HG03439 (cell line): ENCODE measurements around the gene ZMYM4.

Source experiments
- ATAC-seq: cut with Tn5 transposase; IDR thresholded peaks from one replicate; pipeline ENCODE4 v1.9.1; 2021; ENCODE audit warnings: mild to moderate bottlenecking, moderate library complexity; ENCODE audit not compliant: unreplicated experiment

ZMYM4 gene

GRCh38 chr1:35274197-35274596 is 5.7 kb downstream of the ZMYM4 start:
- no peak for ATAC-seq

DNA sequence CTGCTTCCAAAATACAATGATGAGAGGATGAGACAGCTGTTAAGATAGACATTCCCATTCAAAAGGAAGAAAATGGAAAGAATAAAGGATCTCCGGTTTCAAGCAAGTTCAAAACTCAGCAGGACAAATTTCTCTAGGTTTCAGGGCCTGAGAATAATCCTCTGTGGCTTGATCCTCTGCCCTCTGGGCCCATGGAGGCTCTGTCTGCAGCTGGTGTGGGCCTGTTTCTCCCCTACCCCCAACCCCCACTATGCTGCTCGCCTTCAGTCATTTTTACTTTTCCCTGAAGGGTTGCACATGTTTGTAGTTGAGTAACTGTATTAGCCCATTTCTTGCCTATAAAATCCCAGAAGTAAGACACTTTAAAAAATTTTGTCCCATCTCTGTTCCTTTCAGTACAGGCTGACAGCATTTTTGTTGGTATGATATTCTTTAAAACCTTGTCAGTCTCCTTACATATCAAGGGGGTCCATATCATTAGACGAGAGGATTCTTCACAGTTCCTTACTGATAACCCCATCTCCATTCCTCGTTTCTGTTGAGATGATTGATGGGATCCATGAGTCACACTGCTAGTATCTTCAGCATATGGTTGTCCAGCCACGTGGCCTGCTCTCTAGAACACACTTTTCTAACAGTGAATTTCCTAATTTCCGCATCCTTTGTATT is 10.5 kb downstream of the ZMYM4 start:
- ATAC-seq = no peak

DNA sequence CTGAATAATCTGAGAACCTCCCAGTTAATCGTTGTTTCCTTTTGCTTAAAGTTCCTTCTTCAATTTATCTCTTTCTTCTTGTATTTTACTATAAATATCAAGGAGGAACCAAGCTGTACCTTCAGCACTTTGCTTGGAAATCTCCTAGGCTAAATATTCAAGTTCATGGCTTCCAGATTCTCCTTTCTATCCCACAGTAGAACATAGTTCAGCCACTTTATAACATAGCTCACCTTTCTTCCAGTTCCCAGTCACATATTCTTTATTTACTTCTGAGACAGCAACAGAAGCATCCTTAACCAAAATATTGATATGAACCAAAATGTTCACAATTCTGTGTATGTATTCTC is 11.0 kb downstream of the ZMYM4 start:
- ATAC-seq = no peak

GRCh38 chr1:35280006-35280405 is 11.5 kb downstream of the ZMYM4 start:
- ATAC-seq = no peak

GRCh38 chr1:35281565-35281964 is 13.1 kb downstream of the ZMYM4 start:
- no peak for ATAC-seq

DNA sequence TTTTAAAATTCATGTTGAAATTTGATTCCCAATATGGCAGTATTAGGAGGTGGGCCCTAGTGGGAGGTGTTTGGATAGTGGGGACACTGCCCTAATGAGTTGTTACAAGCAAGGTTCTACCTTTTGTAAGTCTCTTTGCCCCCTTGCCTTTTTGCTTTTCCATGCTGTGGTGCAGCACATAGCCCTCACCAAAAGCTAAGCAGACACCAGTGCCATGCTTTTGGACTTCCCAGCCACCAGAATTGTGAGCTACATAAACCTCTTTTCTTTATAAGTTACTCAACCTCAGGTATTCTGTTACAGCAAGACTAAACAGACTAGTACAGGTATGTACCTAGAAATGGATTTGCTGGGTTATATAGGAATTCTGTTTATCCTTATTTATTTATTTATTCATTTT is 13.7 kb downstream of the ZMYM4 start:
- ATAC-seq = no peak

- no peak for ATAC-seq
Measured at GRCh38 chr1:35284852-35285251, 16.3 kb downstream of the ZMYM4 start.

GRCh38 chr1:35285771-35286606 is 17.5 kb downstream of the ZMYM4 start:
- no peak for ATAC-seq

DNA sequence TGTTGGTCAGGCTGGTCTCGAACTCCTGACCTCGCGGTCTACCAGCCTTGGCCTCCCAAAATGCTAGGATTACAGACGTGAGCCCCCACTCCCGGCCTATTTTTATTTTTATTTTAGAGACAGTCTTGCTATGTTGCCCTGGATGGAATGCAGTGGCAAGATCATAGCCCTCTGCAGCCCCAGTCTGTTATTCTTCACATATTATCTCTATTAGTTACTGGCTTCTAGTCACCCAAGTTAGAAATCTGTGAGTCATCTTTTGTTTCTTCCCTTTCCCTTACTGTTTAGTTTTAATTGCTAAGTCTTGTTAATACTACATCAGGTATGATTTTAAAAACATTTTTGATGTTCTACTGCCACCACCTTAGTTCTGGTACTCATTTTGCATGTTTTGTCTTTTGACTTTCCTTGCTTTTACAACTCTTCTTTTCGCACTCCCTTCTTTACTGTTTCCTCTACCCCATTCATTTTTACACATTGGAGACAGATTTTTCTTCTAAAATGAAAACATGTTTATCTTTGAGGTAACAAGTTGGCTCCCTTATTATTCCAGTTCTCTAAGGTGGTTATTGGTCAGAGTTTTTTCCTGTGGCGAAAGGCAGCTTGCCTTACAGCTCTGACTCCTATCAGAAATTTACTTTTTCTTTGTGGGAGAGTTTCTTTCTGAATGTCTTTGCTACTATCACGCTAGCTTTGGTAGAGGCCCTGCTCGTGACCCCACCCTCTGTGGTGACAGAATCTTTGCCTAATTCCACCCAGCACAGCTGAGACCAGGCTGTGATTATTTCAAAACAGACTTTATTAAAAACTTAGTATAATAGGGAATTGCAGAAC is 19.5 kb downstream of the ZMYM4 start:
- ATAC-seq = no peak

DNA sequence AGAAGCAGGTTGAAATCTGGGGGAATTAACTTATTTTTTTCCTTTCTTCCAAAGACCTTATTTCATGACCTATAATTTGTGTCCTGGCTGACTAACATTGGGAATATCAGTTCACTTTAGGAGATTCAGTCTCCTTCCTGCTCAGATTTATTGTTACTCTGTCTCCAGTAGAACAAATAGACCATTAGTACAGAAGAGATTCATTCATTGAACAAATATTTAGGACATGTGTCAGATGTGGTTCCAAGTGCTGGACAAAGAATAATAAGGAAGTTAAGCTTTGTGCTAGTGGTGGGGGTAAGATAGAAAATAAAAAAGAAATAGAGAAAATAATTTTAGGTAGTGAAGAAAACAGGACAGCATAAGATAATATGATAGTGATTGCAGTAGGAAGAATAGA is 20.3 kb downstream of the ZMYM4 start:
- no peak for ATAC-seq

GRCh38 chr1:35290452-35290851 is 21.9 kb downstream of the ZMYM4 start:
- no peak for ATAC-seq

GRCh38 chr1:35294809-35295208 is 26.3 kb downstream of the ZMYM4 start:
- no peak for ATAC-seq

DNA sequence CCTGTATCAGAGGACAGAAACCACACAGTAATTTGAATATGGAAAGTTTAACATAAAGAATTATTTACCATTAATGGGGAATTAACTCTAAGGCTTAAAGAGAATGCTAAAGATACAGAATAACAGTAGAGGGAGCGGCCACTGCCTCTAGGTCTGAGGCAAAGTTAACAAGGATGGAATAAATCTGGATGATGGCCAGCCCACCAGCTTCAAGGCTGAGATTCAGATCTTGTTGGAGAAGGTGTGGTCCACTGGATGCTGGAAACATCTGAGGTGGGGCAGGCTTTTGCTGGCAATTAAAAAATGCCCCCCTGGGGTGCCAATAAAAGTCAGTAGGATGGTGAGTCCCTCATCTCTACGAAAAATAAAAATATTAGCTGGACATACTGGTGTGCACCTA is 29.4 kb downstream of the ZMYM4 start:
- no peak for ATAC-seq

- no peak for ATAC-seq
Measured at GRCh38 chr1:35298464-35298863, 30.0 kb downstream of the ZMYM4 start.

DNA sequence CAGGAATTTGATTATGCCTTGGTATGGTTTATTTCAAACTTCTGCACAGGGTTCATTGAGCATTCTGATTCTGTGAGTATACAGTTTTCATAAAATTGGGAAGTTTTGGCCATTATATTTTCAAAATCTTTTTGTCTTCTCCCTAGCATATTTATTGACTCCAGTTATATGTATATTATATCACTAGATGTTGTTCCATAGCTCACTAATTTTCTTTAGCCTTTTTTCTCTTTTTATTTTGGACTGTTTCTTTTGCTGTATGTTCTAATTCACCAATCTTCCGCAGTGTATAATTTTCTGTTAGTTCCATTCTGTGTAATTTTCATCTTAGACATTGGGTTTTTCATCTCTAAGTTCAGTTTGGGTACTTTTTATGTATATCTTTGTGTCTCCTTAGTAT is 31.9 kb downstream of the ZMYM4 start:
- ATAC-seq = no peak

DNA sequence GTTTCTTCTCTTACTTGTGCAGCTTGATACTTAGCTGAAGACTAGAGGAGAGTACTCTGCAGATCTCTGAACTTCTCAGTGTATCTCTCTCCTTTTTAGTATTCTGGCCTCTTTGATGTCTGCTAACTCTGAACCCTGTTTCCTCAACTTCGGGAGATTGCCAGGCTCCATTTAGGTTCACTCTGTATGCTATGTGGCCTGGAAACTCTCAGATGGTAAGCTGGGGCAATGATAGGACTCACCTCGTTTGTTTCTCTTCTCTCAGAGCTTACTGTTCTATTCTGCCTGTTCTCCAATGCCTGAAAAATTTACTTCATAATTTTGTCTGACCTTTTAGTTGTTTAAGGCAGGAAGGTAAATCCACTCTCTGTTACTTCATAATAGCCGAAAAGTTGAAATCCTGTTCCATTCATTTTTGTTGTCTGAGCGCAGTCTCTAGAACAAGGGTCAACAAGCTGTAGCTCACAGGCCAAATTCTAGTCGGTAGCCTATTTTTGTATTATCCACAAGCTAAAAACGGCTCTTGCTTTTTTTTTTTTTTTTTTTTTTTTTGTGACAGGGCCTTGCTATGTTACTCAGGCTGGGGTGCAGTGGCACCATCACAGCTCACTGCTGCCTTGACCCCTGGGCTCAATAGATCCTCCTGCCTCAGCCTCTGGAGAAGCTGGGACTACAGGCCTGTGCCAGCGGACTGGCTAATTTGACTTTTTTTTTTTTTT is 33.3 kb downstream of the ZMYM4 start:
- no peak for ATAC-seq

GRCh38 chr1:35305383-35305782 is 36.9 kb downstream of the ZMYM4 start:
- ATAC-seq = no peak

DNA sequence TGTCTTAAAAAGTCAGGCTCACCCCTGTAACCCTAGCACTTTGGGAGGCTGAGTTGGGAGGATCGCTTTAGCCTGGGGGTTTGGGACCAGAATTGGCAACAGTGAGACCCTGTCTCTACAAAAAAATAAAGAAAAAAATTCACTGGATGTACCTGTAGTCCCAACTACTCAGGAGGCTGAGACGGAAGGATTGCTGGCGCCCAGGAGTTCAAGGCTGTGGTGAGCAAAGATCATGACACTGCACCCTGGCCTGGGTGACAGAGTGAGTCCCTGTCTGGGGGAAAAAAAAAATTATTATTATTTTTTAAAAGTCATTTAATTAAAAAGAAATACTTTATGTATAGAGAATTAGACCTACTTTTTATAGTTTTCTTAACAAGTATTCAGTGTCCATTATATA is 47.1 kb downstream of the ZMYM4 start:
- no peak for ATAC-seq

DNA sequence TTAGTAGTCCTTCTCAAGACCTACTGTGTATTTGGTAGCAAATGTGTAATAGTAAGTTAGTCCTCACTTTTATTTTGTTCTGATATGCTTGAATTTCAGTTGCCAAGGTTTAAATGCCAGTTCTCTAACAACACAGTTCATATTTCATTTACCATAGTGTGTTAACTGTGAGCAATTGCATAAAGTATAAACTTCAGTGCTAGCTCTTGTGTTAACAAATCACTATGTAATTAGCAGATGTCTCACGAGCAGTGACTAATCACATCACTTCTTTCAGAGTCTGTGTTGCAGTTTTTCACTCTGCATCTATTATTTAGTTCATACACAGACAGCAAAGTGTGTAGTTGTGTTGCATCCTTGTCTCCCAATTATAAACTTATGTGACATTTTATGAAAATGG is 47.8 kb downstream of the ZMYM4 start:
- ATAC-seq = no peak

DNA sequence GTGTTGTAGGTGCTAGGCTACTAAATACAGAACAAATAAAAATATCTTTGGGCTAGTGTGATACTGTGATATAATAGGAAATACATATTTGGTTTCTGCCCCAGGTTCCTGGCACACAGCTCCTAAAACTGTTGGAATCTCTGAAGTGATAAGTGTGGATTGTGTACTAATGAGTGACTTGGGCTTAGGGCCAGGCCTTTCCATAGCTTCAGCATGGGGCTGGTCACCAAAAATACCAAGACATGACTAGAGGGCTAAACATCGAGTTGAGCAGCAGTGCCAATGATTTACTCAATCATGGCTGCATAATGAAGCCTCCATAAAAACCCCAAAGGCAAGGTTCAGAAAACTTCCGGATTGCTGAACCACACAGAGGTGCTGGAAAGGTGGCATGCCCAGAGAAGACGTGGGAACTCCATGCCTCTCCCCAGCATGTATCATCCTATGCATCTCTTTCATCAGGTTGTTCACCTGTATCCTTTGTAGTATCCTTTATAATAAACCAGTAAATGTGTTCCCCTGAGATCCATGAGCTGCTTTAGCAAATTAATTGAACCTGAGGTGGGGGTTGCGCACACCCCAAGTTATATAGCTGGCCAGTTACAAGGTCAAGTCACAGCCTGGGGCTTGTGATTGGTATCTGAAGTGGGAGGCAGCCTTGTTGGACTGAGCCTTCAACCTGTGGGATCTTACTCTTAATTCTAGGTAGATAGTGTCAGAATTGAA is 51.6 kb downstream of the ZMYM4 start:
- ATAC-seq = no peak
